Astrocyte (in vitro differentiated cells and primary cell): ENCODE data around the gene PLA2G4A.

Experiments used
- CTCF ChIP-seq: IDR thresholded peaks from 2 replicates; pipeline ENCODE4 v1.5.1; 2011; ENCODE audit warnings: low read depth, mild to moderate bottlenecking, inconsistent platforms, low read length, moderate library complexity; ENCODE audit not compliant: insufficient read depth
- EZH2 ChIP-seq: IDR thresholded peaks from 2 replicates; pipeline ENCODE4 v1.6.1; 2012; ENCODE audit warnings: mild to moderate bottlenecking, low read length, inconsistent platforms; ENCODE audit not compliant: insufficient read depth

GRCh38 chr1:186864296-186864695 lies 35.5 kb downstream of the PLA2G4A start:
- TF ChIP-seq CTCF = no peak
- TF ChIP-seq EZH2 = no peak
